Gastrocnemius medialis (tissue), 4 donors: ENCODE results near the gene KCNK18. TPM values are rescaled to one million over a fixed set of nuclear protein-coding genes. Genes with fewer than 3 reads are reported as not detected.
"Not testable (repeated sequence)": the region's sequence is repeated elsewhere in the genome, so short reads cannot be mapped to it uniquely, and the experiment has no call there.

Experiments used
- ATAC-seq, 2 donors: fragments of 150-250 bp; one replicate each; pipeline ENCODE4 v1.9.1; 2016
- DNase-seq, 2 donors: peaks; one replicate each; pipeline ENCODE4 v3.0.0-alpha.2; 2019
- H3K27ac ChIP-seq, 4 donors: fragments of 200-600 bp; sonication (generic); 1 replicate in 1 of 4; 2 replicates in 3 of 4; pipeline ENCODE4 v1.5.1; 2016 to 2018; ENCODE audit warnings: mild to moderate bottlenecking in 2 of 4, moderate library complexity in 1 of 4
- H3K27me3 ChIP-seq, 3 donors: fragments of 200-600 bp; sonication (generic) in 2 of 3; 1 replicate in 1 of 3; 2 replicates in 2 of 3; pipeline versions ENCODE4 v1.5.1 to v1.6.0; 2016 to 2019; ENCODE audit warnings: mild to moderate bottlenecking in 1 of 3, moderate library complexity in 1 of 3
- H3K36me3 ChIP-seq, 2 donors: fragments of 200-600 bp; sonication (generic) in 1 of 2; one replicate each; pipeline ENCODE4 v1.5.1; 2017 to 2018
- H3K4me1 ChIP-seq, 2 donors: fragments of 200-600 bp; sonication (generic) in 1 of 2; one replicate each; pipeline ENCODE4 v1.5.1; 2016 to 2017; ENCODE audit warnings: mild to moderate bottlenecking in 2 of 2
- H3K4me3 ChIP-seq, 4 donors: fragments of 200-600 bp; sonication (generic) in 3 of 4; 1 replicate in 1 of 4; 2 replicates in 3 of 4; pipeline ENCODE4 v1.5.1; 2016 to 2019; ENCODE audit warnings: mild to moderate bottlenecking in 2 of 4
- H3K9me3 ChIP-seq, 3 donors: fragments of 200-600 bp; sonication (generic) in 2 of 3; 1 replicate in 1 of 3; 2 replicates in 2 of 3; pipeline ENCODE4 v1.5.1; 2016 to 2019
- CTCF ChIP-seq, 5 experiments: fragments of 450-650 bp in 3 of 5; fragments of 200-600 bp in 2 of 5; sonication (generic) in 2 of 5; IDR thresholded peaks in 4 of 5; conservative IDR thresholded peaks in 1 of 5; 1 replicate in 4 of 5; 2 replicates in 1 of 5; pipeline ENCODE4 v1.5.1; 2016 to 2019; ENCODE audit warnings: antibody characterized with exemption in 5 of 5, mild to moderate bottlenecking in 3 of 5, moderate library complexity in 3 of 5
- POLR2A ChIP-seq, 2 donors: fragments of 450-650 bp; IDR thresholded peaks; one replicate each; pipeline ENCODE4 v1.6.1; 2017; ENCODE audit warnings: antibody characterized with exemption in 2 of 2, mild to moderate bottlenecking in 2 of 2, moderate library complexity in 2 of 2
- in situ Hi-C, 4 donors: fragments of 200-750 bp; cut with MboI; loops; one replicate each; pipeline versions ENCODE4 v1.15.0 to v1.8.0; 2017; ENCODE audit warnings: low sequenced_read_pairs in 4 of 4
- intact Hi-C: fragments of 100-400 bp; cut with DNase I; formaldehyde crosslinking; loops from one replicate; pipeline ENCODE4 v1.15.1; 2023; ENCODE audit warnings: low total_unique reads
- total RNA-seq, 4 donors: library from RNA; depleted of rRNA; stranded (reverse); fragments of >200 nt; gene quantifications; one replicate each; pipeline versions ENCODE4 v1.1.0 to v1.2.3, GENCODE V29; 2016

Gene KCNK18
- total RNA-seq, 4 donors from 2014 or later = not detected

GRCh38 chr10:117175901-117176534 lies 21.3 kb upstream of the KCNK18 start:
- Histone ChIP-seq H3K4me3 (peak overlapping the region; percentile 25 to 45 (median 38)), H3K27me3 (peaks cover 26 to 43% (median 38%) of the 10 kb centered on the region in 3 donors), H3K4me1 (peaks cover 5 to 7% of the 10 kb centered on the region in 2 donors), H3K36me3 (no peaks in the 10 kb centered on the region), H3K9me3 (no peaks in the 10 kb centered on the region), H3K27ac (no peak overlapping the region)
- in situ Hi-C loops = loop anchor here in 3 of 4 donors (5.0 to 10.0 kb wide), 3 partner anchors 379 to 491 kb away; no protein-coding TSS in a partner anchor
- ATAC-seq (peak in 1 of 2 donors; percentile 52), DNase-seq (peak; percentile 24 to 45)
- TF ChIP-seq CTCF (IDR thresholded peaks at IDR 0.05 in 4 of 5, conservative IDR thresholded peaks at IDR 0.05 in 1 of 5) (peak; percentile 26 to 64 (median 47)), POLR2A (IDR thresholded peaks at IDR 0.05) (no peak)
- intact Hi-C loops = loop anchor here (2.0 kb wide), 1 partner anchor 379 kb away; no protein-coding TSS in a partner anchor

GRCh38 chr10:117178190-117178589 lies 19.1 kb upstream of the KCNK18 start:
- ATAC-seq = no peak
- Histone ChIP-seq H3K36me3 (no peaks in the 10 kb centered on the region), H3K4me1 (peaks cover 5 to 7% of the 10 kb centered on the region in 2 donors), H3K27ac (no peak overlapping the region), H3K9me3 (no peaks in the 10 kb centered on the region), H3K27me3 (peaks cover 11 to 26% (median 18%) of the 10 kb centered on the region in 3 donors), H3K4me3 (no peak overlapping the region)
- TF ChIP-seq CTCF (IDR thresholded peaks at IDR 0.05 in 4 of 5, conservative IDR thresholded peaks at IDR 0.05 in 1 of 5) (no peak), POLR2A (IDR thresholded peaks at IDR 0.05) (no peak)
- intact Hi-C loops = no loop called here
- in situ Hi-C loops = loop anchor here in 3 of 4 donors (5.0 to 10.0 kb wide), 3 partner anchors 381 to 493 kb away; no protein-coding TSS in a partner anchor
- no peak for DNase-seq

- in situ Hi-C loops = no loop called here
Observed at GRCh38 chr10:117184296-117184695, 13.0 kb upstream of the KCNK18 start.

GRCh38 chr10:117184821-117185220 lies 12.5 kb upstream of the KCNK18 start:
- Histone ChIP-seq H3K36me3 (no peaks in the 10 kb centered on the region), H3K27me3 (peaks cover 0 to 4% (median 0%) of the 10 kb centered on the region in 3 donors), H3K4me1 (no peaks in the 10 kb centered on the region), H3K4me3 (no peak overlapping the region), H3K27ac (no peak overlapping the region), H3K9me3 (no peaks in the 10 kb centered on the region)
- in situ Hi-C loops (no loop called here), intact Hi-C loops (no loop called here)
- ATAC-seq (no peak), DNase-seq (no peak)
- TF ChIP-seq CTCF (IDR thresholded peaks at IDR 0.05 in 4 of 5, conservative IDR thresholded peaks at IDR 0.05 in 1 of 5) (no peak), POLR2A (IDR thresholded peaks at IDR 0.05) (no peak)

More at GRCh38 chr10:117184296-117184695, 13.0 kb upstream of the KCNK18 start:
- DNase-seq (no peak), ATAC-seq (no peak)
- Histone ChIP-seq H3K4me1 (no peaks in the 10 kb centered on the region), H3K27ac (no peak overlapping the region), H3K36me3 (no peaks in the 10 kb centered on the region), H3K4me3 (no peak overlapping the region), H3K27me3 (peaks cover 0 to 4% (median 0%) of the 10 kb centered on the region in 3 donors), H3K9me3 (no peaks in the 10 kb centered on the region)
- TF ChIP-seq CTCF (IDR thresholded peaks at IDR 0.05 in 4 of 5, conservative IDR thresholded peaks at IDR 0.05 in 1 of 5) = no peak
- no peak for TF ChIP-seq POLR2A (IDR thresholded peaks at IDR 0.05)
- intact Hi-C loops = no loop called here

GRCh38 chr10:117185817-117186216 lies 11.5 kb upstream of the KCNK18 start:
- H3K9me3 ChIP-seq, H3K27me3 ChIP-seq, DNase-seq, H3K4me1 ChIP-seq, H3K36me3 ChIP-seq, in situ Hi-C loops, H3K4me3 ChIP-seq, intact Hi-C loops, ATAC-seq, H3K27ac ChIP-seq: not testable (repeated sequence)
